HG02759 (cell line): ENCODE results near the gene OBI1.

ENCODE experiments used
- ATAC-seq: cut with Tn5 transposase; IDR thresholded peaks from one replicate; pipeline ENCODE4 v1.9.1; 2021; ENCODE audit warnings: mild to moderate bottlenecking, moderate library complexity; ENCODE audit not compliant: unreplicated experiment

OBI1 gene

DNA sequence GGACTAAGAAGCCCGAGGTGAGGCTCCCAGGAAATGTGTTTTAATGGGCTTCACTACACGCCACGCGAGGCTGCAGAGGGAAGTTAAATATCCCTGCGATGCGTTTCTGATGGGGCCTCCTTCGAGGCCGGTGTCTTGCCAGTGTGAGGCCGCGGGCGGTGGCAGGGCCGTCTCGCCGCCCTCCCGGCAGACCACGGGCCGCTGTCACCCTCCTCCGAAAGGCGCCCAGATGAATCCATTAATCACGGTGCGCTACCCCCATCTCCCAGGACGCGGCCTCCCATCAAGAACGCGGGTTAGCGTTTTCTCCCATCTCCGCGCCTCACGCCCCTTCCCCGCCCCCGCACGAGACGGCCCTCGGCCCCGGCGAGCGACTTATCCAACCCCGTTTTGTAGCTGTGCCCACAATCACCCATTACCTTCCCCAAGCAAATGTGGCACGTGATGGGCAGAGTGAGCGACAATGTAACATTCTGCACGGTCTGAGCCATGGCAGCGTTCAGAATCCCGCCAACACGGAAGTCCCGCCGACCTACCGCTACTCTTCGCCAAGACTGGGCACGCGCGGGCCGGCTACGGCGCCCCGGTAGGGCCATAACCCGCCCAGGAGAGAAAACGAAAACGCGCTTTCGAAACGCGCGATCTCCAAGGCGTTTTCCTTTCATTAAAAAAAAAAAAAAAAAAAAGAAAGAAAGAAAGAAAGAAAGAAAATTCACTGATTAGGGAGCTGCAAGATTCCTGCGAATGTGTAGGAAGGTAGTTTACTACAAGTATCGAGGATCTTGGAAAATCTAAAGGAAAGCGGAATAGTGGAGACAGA is at the start of gene OBI1:
Gene OBI1, minus strand, starts transcription at position 526 of the 820 bp plus-strand sequence. Its CDS starts 35 bp downstream, at position 491.
- peak; percentile 84 for ATAC-seq

DNA sequence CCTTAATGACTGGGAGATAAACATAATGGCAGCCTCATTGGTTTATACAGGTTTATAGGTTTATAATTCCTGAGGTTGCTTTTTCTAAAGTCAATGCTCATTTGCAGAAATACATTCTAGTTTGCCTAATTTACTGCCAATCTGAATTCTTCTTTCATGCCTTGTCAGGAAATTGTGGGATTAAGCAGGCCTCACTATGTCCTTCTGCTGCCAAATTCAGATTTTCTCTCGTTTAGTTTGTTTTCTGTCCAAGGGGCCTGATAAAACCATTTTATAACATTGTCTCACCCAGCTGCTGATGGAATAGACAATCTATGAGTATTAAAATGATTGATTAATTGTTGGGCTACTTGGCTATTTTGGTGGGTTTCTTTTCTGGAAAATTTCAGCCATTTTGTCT is 42.4 kb upstream of the OBI1 start:
- no peak for ATAC-seq

DNA sequence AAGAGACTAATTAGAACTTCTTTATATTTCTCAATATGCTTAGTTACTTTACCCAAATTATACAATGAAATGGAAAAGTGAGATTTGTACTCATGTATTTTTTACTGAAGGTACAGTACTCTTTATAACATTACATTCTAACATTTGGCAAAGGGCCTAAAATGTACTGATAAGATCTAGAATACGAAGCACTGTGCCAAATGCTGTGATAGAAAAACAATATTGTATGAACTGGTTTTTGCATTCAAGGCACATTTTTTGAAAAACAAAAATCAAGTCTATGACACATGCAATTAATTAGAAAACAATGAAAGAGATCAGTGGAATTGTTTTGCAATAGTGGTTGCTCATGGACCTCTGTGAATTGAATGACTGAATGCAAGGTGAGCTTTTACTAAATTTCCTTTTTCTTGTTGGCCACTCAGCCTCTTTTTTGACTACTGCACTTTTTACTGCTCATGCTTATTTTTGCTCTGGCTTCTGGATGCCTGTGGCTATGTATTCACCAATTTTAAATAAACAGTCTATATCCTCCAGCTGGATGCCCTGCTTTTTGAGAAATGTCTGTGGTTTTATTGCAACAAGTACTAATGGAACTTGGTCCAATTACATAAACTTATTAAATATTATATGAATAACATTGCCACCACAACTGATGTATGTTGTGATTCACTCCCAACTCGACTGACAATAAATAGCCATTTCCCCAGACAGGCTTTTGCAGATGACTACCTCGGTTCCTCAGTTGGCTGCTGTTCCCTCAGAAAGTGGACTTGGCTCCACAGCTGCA is 41.4 kb upstream of the OBI1 start:
- ATAC-seq: no peak

DNA sequence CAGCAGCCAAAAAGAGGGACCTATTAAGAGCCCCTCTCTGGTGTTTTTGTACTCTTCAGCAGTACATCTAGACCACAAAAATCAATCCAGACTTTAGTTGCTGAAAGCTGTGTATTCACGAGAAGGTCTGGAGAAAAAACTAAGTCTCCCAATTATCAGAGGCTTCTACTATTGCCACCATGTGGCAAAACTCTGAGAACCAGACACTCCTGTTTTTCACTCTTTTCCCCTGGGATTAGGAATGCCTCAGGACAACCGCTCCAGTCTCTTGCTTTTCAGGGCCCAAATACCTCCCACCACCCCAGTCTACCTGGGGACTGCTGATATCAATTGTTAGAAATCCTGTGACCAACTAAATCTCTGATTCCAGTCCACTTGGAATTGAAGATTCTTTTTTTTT is 30.1 kb upstream of the OBI1 start:
- ATAC-seq: no peak

GRCh38 chr13:78686461-78686860 is 27.5 kb upstream of the OBI1 start:
- no peak for ATAC-seq

DNA sequence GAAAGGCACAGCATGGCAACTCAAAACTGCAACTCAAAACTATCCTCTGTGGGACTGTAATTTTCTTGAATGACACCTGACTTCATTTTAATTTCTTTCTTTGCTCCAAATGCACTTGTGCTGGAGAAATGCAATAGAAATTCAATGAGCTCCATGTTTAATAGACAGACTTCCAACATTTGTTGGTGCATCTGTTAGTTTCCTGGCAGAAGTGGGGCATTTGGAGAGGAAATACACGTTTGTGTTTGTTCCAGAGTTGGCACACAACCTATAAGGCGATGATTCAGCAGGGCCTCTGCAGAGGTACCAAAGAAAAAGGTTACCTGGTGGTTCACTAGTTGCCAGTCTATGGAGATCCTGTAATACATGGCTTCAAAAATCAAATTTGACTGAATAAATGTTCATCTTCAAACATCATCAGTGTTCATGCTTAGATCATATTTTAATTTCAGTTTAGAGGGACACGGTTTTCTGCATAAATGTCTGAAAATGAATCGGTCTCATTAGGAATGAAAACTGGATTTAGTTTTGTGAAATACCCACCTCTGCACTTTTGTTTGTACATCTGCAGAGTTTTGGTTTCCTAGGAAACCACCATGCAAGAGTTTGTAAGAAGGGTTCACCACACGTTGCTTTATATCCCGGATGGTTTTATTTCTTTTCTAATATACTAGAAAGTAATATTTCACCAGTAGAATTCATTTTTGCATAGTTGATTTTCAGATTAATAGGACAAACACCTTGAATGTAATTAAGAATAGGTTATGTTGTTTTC is 21.8 kb upstream of the OBI1 start:
- ATAC-seq: no peak

DNA sequence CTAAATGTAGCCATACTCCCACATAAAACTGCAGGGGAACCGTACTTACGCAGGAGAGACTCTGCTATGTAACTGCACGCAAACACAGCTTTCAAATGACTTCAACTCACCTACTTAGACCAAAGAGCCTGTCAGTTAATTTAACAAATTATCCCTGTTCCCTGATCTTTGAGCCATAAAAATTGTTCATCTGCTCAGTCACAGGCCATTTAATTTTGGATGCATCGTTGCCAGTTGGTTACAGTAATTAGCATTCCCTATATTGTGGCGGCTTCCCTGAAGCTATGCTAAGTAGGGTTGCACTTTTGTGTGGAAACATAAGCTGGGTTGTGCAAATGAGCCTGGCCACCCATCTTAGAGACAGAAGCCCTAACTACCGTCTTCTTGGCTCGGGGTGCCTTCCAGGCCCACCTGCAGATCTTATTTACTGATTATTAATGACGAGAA is 21.2 kb upstream of the OBI1 start:
- no peak for ATAC-seq

GRCh38 chr13:78679329-78679728 is 20.4 kb upstream of the OBI1 start:
- no peak for ATAC-seq

DNA sequence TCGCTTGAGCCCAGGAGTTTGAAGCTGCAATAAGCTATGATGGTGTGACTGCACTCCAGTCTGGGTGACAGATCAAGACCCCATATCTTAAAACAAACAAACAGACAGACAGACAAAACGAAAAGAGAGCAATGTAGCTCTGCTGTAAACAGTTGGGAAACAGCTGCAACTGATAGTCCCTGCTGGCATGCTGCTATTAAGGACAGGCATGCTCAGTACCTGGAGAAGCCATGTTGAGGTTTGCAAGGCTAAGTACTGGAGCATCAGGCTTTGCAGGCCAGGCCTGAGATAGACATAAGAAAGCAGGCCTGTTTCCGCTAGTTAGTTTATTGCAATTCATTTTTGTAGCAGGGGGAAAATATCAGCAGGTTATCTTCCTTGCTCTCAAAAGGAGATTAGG is 16.2 kb upstream of the OBI1 start:
- ATAC-seq: no peak

GRCh38 chr13:78674638-78675037 is 15.7 kb upstream of the OBI1 start:
- no peak for ATAC-seq

GRCh38 chr13:78662467-78662866 is 3.5 kb upstream of the OBI1 start:
- ATAC-seq: no peak

- no peak for ATAC-seq
These were observed 1.5 kb upstream of the OBI1 start for GRCh38 chr13:78660495-78660857.

- ATAC-seq: peak; percentile 35
These were observed 958 bp upstream of the OBI1 start for GRCh38 chr13:78659732-78660494.

DNA sequence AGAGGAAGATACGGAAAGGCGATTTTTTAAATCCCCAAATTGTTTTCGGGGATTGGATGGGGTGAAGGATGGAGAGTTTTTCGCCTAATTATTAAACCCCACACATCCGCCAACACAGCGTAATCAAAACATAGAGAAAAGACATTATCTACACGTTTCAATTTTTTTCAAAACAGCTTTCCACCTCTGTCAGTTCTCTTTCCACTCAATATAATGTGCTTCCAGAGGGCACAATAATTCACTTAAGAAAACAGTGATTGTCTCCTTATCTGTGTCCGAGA is 435 bp upstream of the OBI1 start:
- no peak for ATAC-seq

DNA sequence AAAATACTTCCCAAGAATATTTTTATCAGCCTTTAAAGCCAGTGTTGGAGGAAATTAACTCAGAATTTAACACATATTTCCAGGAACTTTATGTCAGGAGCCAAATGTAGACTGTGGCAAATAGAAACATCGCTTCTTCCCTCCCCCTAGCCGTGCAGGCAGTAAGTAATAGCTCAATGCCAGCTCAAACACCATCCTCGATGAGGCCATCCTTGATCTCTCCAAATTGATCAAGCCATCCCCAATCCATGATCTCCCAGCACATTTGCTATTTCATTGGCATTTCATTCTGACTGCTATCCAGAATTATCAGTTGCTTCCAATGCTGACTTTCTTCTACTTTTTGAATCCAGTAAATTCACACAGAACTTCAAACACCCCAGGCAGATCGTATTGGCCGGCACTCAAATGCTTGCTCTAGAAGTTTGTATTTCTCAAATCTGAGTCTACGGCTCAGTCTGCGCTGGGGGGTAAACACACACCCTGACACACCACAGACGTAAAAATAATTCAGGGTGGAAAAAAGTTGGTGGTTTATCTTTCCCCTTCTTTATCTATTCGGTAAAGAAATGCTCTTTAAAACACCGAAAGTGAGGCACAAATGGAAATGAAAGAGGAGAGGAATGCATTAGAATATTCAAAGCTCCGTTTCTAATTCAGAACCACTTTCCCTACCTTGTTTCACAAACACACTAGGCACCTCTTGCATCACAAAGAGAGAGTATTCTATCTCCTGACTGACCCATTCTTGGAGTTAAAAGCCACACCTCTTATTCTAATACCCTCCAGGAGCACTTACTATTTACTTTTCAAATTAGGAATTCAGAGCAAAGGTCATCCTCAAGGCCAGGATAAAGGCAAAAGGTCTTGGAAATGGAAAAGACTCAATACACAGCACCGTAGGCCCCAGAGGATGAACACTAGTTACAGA is 991 bp downstream of the OBI1 start:
- ATAC-seq: peak; percentile 19

DNA sequence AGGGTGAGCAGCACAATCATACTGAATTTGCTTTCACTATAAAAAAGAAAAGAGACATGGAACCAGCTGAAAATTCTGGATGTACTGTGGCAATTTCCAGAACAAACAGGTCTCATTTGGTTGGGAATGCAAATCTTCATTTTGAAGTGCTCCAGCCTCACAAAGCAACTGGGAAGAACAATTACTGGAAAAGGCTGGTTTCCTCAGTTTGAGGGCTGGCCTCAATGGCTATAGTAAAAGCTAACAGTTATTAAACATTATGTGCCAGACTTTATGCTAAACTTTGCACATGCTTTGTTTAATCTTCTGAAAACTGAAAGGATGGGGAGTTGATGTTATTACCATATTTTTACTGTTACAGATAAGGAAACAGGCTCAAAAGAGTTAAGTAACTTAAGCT is 3.0 kb downstream of the OBI1 start:
- no peak for ATAC-seq

DNA sequence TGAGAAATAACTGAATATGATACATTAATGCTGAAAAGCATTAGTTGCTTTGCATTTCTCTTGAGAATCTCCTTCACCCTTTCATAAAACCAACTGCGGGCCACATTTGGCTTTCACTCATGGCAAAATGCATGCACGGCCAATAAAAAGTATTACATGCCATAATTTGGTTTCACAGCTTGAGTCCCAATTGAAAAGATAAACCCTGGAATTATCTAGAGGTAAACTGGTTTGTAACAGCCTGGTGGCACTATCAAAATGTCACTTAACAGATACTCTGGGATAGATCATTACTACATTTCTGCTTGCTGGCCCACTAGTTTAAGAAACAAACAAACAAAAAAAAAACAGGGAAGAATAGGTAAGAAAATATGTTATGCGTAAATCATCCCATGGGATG is 3.9 kb downstream of the OBI1 start:
- no peak for ATAC-seq

DNA sequence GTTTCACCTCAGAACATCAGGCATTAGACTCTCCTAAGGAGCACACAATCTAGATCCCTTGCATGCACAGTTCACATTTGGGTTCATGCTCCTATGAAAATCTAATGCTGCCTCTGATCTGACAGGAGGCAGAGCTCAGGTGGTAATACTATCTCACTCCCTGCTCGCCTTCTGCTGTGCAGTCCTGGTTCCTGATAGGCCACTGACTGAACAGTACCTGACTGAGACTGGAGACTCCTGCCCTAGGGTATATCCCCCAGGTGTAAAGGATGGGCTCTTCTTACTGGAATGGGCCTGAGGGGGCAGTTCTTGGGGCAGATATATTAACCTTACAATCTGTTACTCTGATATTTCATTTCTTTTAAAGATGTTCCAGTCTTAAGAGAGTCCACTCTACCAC is 6.3 kb downstream of the OBI1 start:
- ATAC-seq: no peak

DNA sequence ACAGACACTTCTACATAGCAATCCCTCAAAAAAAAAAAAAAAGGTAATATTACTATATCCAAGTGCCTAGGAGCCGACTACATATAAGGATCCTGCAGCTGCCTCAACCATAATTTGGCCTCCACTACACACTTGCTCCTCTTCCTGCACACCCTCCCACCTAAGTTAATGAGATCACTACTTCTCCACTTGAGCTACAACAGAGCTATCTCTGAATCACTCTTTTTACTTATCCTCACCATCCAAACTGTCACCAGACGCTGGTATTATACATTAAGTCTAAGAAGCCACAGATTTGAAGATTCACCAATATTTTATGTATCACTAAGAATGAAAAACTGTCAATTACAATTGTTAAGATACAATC is 8.3 kb downstream of the OBI1 start:
- no peak for ATAC-seq
